ENCODE measurements around the gene PPOX. TPM values are rescaled to one million over a fixed set of nuclear protein-coding genes. Genes with fewer than 3 reads are reported as not detected.

Gene PPOX
- total RNA-seq, 1 experiment from 2014 or later, result 23.1 TPM

- no peaks in the 10 kb centered on the region for H3K27me3 ChIP-seq (ENCODE audit: insufficient read depth, low read depth)
- H2AFZ ChIP-seq, result no peak overlapping the region
- no peak for DNase-seq
- intact Hi-C loops (cut with micrococcal nuclease; ENCODE audit: unreplicated experiment), result no loop called here
- BruUV-seq (replicated peaks), result no TSS peak
- H3K4me2 ChIP-seq, result no peak overlapping the region
- H3K36me3 ChIP-seq (ENCODE audit: low read depth), result 0 out of 2 replicates have a peak, but pooled peaks cover 10% of the 10 kb centered on the region
- TF ChIP-seq CTCF (conservative IDR thresholded peaks at IDR 0.05) (no peak), EZH2 (IDR thresholded peaks at IDR 0.05; ENCODE audit: low read depth) (no peak)
- POLR2A ChIA-PET (ENCODE audit: unreplicated experiment), result no interaction called here
- peaks cover 12% of the 10 kb centered on the region; the same call in 1 of the 2 replicates for H3K79me2 ChIP-seq (ENCODE audit: low read depth)
- CTCF ChIA-PET, result no interaction called here
- H4K20me1 ChIP-seq (ENCODE audit: insufficient read depth), result no peaks in the 10 kb centered on the region
- peaks cover 26% of the 10 kb centered on the region; the same call in 1 of the 2 replicates for H3F3A ChIP-seq (ENCODE audit: insufficient read depth, low read depth)
- H3K4me3 ChIP-seq, result no peak overlapping the region
- no peaks in the 10 kb centered on the region for H3K9me3 ChIP-seq (ENCODE audit: insufficient read depth, low read depth)
- no peak overlapping the region for H3K27ac ChIP-seq
- H3K4me1 ChIP-seq (replicated peaks; ENCODE audit: insufficient read depth), result peaks cover 13% of the 10 kb centered on the region
- H3K9me2 ChIP-seq (ENCODE audit: insufficient read depth), result no peaks in the 10 kb centered on the region
Measured at GRCh38 chr1:161122967-161123366, 43.3 kb upstream of the PPOX start.

GRCh38 chr1:161127649-161128048 is 38.6 kb upstream of the PPOX start:
- Histone ChIP-seq H3F3A (ENCODE audit: insufficient read depth, low read depth) (peaks cover 28% of the 10 kb centered on the region), H3K36me3 (ENCODE audit: low read depth) (0 out of 2 replicates have a peak, but pooled peaks cover 18% of the 10 kb centered on the region), H3K27ac (no peak overlapping the region), H4K20me1 (ENCODE audit: insufficient read depth) (no peaks in the 10 kb centered on the region; the same call in 1 of the 2 replicates), H3K4me2 (no peak overlapping the region), H2AFZ (no peak overlapping the region), H3K79me2 (ENCODE audit: low read depth) (peaks cover 17% of the 10 kb centered on the region), H3K27me3 (ENCODE audit: insufficient read depth, low read depth) (no peaks in the 10 kb centered on the region), H3K4me1 (replicated peaks; ENCODE audit: insufficient read depth) (peaks cover 9% of the 10 kb centered on the region; the same call in 1 of the 2 replicates), H3K9me3 (ENCODE audit: insufficient read depth, low read depth) (no peaks in the 10 kb centered on the region), H3K9me2 (ENCODE audit: insufficient read depth) (no peaks in the 10 kb centered on the region), H3K4me3 (no peak overlapping the region)
- no peak for DNase-seq
- TF ChIP-seq EZH2 (IDR thresholded peaks at IDR 0.05; ENCODE audit: low read depth) (no peak), CTCF (conservative IDR thresholded peaks at IDR 0.05) (no peak)
- intact Hi-C loops (cut with micrococcal nuclease; ENCODE audit: unreplicated experiment), result no loop called here
- BruUV-seq (replicated peaks), result no TSS peak
- ChIA-PET CTCF (no interaction called here), POLR2A (ENCODE audit: unreplicated experiment) (interaction anchor here (0.6 kb wide), 1 partner anchor 107 kb away, joined by 3 read pairs; the partner anchor contains the start of gene F11R)

GRCh38 chr1:161128591-161129420 is 37.4 kb upstream of the PPOX start:
- H3K4me1 ChIP-seq (replicated peaks; ENCODE audit: insufficient read depth), result peaks cover 9% of the 10 kb centered on the region; the same call in 1 of the 2 replicates
- H3K27ac ChIP-seq, result no peak overlapping the region
- ChIA-PET CTCF (interaction anchor here (0.6 kb wide), 1 partner anchor 170 kb away, joined by 3 read pairs; no protein-coding TSS in a partner anchor), POLR2A (ENCODE audit: unreplicated experiment) (no interaction called here)
- TF ChIP-seq CTCF (conservative IDR thresholded peaks at IDR 0.05) (no peak), EZH2 (IDR thresholded peaks at IDR 0.05; ENCODE audit: low read depth) (no peak)
- no peaks in the 10 kb centered on the region for H3K9me2 ChIP-seq (ENCODE audit: insufficient read depth)
- no peak overlapping the region for H3K4me3 ChIP-seq
- H2AFZ ChIP-seq, result no peak overlapping the region
- H3K79me2 ChIP-seq (ENCODE audit: low read depth), result peaks cover 22% of the 10 kb centered on the region
- H3K36me3 ChIP-seq (ENCODE audit: low read depth), result 0 out of 2 replicates have a peak, but pooled peaks cover 18% of the 10 kb centered on the region
- H3K4me2 ChIP-seq, result no peak overlapping the region
- H3K9me3 ChIP-seq (ENCODE audit: insufficient read depth, low read depth), result no peaks in the 10 kb centered on the region
- H3F3A ChIP-seq (ENCODE audit: insufficient read depth, low read depth), result peaks cover 38% of the 10 kb centered on the region
- intact Hi-C loops (cut with micrococcal nuclease; ENCODE audit: unreplicated experiment), result no loop called here
- no peaks in the 10 kb centered on the region for H3K27me3 ChIP-seq (ENCODE audit: insufficient read depth, low read depth)
- DNase-seq, result no peak
- BruUV-seq (replicated peaks), result no TSS peak
- no peaks in the 10 kb centered on the region; the same call in 1 of the 2 replicates for H4K20me1 ChIP-seq (ENCODE audit: insufficient read depth)
